GM03348 (cell line): ENCODE measurements around the gene ZFP1.
"Not testable (repeated sequence)": the region's sequence is repeated elsewhere in the genome, so short reads cannot be mapped to it uniquely, and the experiment has no call there.

Experiments
- DNase-seq: peaks from one replicate; pipeline ENCODE4 v3.0.0; 2012; ENCODE audit warnings: low spot score

The ZFP1 gene

GRCh38 chr16:75113541-75114121, 34.7 kb upstream of the ZFP1 start:
- DNase-seq, result no peak

- no peak for DNase-seq
Observed at GRCh38 chr16:75114179-75114945, 34.0 kb upstream of the ZFP1 start.

GRCh38 chr16:75114946-75115825, 33.1 kb upstream of the ZFP1 start:
- peak; percentile 3 for DNase-seq

- DNase-seq, result peak; percentile 93
Observed at GRCh38 chr16:75116081-75116910, 32.0 kb upstream of the ZFP1 start, which contains the start of gene LDHD. Gene LDHD (minus strand): TSS chr16:75116780. CDS start chr16:75116720, 60 bp downstream.

DNA sequence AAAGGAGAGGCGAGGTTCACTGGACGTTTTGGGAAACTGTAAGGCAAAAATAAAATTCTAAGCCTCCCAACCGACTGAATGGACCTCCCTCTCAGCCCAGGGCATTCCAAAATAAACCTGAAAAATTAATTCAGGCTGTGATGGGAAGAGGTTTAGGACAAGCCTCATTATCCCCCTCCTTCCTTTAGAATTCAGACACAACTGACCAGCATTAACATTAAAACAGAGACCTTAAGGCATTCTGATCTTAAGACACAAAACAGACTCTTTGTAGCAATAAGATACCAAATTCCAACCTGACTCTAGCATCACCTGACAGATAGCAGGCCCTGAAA, 31.4 kb upstream of the ZFP1 start:
- no peak for DNase-seq

DNA sequence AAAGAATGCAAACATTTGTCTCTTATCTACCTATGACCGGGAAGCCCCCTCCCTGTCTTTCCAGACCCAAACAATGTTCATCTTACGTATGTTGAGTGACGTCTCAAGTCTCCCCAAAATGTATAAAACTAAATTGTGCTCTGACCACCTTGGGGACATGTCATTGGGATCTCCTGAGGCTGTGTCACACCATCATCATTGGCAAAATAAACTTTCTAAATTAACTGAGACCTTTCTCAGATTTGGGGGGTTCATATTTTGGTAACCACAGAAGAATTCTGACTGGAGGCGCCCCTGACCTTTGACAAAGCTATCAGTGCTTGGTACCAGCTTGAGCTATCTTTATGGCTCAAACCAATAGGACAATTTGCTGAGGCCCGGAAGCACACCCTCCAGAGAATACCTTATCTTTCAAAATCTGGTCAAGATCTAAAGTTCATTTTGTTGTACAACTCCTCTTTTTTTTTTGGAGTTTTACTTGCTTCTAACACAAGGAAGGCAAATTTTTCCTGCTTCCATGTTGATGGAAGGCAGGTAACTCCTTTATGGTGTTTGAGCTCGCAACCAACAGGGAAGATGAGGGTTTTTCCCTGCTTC, 29.3 kb upstream of the ZFP1 start:
- no peak for DNase-seq

GRCh38 chr16:75120253-75120652, 28.1 kb upstream of the ZFP1 start:
- DNase-seq, result no peak

GRCh38 chr16:75121949-75122568, 26.3 kb upstream of the ZFP1 start:
- DNase-seq, result no peak

DNA sequence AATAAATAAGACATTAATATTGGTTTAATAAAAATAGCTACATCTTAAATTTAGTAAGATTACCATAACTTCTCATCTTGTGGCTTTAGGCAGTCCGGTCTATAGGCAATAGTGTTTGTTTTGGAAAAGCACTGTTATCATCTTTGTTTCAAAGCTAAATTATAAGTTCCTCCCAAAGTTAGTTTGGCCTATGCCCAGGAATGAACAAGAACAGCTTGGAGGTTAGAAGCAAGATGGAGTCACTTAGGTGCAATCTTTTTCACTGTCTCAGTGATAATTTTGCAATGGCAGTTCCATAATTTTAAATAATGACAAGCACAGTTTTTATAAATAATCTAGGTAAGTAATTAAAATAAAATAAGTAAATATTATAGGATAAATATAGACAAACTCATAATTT, 25.7 kb upstream of the ZFP1 start:
- no peak for DNase-seq

DNA sequence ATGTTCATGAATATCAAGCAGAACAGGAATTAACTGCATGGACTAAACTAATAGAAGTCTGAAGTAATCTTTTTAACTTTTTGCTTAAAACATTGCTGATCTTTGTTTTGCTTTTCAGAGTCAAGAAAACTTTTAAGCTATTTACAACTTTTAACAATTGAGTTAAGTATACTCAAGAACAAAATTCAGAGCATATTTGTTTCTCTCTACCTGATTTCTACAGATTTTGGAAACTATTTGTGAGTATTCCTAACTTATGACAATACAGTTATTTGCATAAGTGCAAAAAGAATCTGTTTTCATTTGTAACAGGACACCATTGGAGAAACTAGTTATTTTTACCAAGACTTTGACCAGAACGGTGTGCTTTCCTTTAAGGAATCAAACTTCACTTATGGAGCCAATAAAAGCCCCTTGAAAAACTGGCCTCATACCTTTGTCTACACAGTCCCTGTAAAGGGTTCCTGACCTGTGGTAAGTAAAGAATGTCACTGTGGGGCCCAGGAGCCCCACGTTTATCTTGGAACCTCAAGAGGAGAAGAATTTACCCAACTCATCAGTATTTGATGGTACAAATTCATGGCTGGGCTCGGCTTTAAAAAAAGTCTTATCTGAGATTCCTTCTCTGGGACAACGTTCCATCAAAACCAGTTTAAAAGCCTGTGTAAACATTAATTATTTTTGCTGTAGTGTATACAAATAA, 20.5 kb upstream of the ZFP1 start:
- no peak for DNase-seq

DNA sequence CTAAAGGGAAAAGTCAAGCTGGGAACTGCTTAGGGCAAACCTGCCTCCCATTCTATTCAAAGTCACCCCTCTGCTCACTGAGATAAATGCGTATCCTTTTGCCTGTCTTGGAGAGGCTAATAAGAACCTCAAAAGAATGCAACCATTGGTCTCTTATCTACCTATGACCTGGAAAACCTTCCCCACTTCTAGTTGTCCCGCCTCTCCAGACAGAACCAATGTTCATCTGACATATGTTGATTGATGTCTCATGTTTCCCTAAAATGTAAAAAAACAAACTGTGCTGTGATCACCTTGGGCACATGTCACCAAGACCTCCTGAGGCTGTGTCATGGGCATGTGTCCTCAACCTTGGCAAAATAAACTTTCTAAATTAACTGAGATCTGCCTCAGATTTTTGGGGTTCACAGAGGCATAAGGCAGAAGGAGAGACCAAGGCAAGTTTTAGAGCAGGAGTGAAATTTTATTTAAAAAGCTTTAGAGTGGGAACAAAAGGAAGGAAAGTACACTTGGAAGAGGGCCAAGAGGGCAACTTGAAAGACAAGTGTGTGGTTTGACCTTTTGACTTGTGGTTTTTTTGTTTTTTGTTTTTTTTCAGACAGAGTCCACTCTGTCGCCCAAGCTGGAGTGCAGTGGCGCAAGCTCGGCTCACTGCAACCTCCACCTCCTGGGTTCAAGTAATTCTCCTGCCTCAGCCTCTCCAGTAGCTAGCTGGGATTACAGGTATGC, 18.7 kb upstream of the ZFP1 start:
- not testable (repeated sequence) for DNase-seq

GRCh38 chr16:75130150-75130771, 18.1 kb upstream of the ZFP1 start:
- no peak for DNase-seq

DNA sequence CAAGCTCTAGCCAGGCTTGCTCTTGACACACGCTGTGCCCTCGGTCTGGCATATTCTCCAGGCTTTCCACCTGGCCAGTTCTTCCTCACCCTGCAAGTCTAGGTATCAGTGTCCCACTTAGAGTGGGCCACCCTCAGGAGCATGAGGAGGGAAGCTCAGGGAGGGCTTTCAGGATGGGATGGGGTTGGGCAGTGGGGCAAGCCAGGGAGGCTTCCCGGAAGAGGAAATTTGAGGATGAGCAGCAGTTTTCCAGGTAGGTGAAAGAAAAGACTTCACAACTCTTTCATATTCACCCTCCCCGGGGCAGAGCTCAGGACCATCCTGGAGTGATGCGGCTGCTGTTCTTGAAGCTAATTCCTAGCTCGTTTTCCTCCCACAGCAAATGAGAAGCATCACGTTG, 17.2 kb upstream of the ZFP1 start:
- no peak for DNase-seq

DNA sequence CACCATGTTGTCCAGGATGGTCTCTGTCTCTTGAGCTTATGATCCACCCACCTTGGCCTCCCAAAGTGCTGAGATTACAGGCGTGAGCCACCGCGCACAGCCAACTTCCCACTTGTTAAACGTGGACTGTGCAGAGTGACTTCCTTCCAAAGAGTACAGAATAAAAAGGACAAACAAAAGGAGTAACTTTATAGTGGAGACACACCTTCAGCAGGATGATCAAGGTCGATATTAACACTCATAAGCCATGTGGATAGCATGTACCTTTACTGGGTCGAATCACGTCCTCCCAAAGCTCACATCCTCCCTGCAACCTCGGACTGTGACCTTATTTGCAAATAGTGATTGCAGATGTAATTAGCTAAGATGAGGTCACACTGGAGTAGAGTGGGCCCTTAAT, 10.1 kb upstream of the ZFP1 start:
- DNase-seq, result no peak

DNA sequence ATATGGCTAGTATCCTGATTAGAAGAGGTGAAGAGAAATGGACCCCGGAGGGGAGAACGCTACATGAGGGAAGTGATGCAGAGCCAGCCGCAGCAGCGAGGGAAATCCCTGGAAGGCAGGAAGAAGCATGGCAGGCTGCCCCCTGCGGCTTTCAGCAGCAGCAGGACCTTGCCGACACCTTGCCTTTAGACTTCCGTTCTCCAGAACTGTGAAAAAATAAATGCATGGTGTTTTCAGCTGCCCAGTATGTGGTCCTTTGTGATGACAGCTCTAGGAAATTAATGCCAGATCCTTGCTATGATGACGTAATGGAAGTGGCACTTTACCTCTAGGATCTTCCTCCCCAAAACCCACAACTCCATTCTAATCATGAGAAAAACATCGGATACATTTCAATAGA, 9.7 kb upstream of the ZFP1 start:
- DNase-seq, result no peak

DNA sequence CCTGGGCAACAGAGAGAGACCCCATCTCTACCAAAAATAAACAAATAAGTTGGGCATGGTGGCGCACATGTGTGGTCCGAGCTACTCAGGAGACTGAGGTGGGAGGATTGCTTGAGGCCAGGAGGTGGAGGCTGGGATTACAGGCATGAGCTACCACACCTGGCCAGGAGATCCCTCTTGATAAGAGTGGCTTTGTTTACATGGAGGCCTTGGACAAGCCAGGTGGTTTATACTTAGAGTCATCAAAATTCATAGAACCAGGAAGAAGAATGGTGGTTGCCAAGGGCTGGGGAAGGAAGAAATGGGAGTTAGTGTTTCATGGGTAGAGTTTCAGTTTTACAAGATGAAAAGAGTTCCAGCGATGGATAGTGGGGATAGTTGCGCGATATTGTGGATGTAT, 8.8 kb upstream of the ZFP1 start:
- no peak for DNase-seq

GRCh38 chr16:75143941-75144340, 4.4 kb upstream of the ZFP1 start:
- DNase-seq, result no peak

GRCh38 chr16:75147968-75148310, 385 bp upstream of the ZFP1 start:
- DNase-seq, result no peak

DNA sequence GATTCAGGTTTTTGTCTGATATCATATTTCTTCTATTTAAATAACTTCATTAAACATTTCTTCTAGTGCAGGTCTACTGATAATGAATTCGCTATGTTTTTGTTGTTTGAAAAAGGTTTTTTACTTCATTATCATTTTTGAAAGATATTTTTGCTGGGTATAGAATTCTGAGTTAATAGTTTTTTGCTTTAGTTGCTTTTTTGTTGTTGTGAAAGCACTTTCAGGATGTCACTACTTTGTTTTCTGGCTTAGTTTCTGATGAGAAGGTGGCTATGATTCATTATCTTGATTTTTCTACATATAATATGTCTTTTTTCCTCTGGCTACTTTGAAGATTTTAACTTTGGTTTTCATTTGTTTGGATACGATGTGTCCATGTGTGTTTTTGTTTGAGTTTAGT, 3.5 kb downstream of the ZFP1 start:
- no peak for DNase-seq

DNA sequence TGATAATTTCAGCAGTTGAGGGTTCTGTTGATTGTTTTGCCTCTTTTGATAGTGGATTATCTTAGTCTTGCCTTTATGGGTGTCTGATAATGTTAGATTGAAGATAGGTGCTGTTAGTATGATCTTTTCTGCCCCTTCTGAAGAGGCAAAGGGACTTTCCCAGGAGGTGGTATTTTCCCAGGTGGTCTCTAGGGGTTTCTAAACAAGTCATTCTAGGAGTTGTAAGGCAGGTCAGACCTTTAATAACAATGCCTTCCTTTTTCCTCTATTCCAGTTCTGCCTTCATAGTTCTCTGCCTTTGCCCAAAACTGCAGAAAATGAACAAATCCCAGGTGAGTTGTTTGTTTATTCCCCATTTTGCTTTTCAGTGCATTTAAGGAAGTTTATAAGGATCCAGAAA, 4.3 kb downstream of the ZFP1 start:
- no peak for DNase-seq
